Ascending aorta (tissue), 2 donors: ENCODE results near the gene MAP3K4. TPM values are rescaled to one million over a fixed set of nuclear protein-coding genes. Genes with fewer than 3 reads are reported as not detected.

Experiments
- DNase-seq, 2 donors: peaks; one replicate each; pipeline ENCODE4 v3.0.0-alpha.2; 2019; ENCODE audit warnings: low spot score in 2 of 2
- H3K27ac ChIP-seq, 2 donors: fragments of 200-600 bp; sonication (generic); one replicate each; pipeline ENCODE4 v1.5.1; 2016 to 2017; ENCODE audit warnings: mild to moderate bottlenecking in 1 of 2
- H3K27me3 ChIP-seq: fragments of 200-600 bp; sonication (generic); one replicate; pipeline ENCODE4 v1.5.1; 2017
- H3K36me3 ChIP-seq, 2 donors: fragments of 200-600 bp; sonication (generic); one replicate each; pipeline ENCODE4 v1.5.1; 2016
- H3K4me1 ChIP-seq, 2 donors: fragments of 200-600 bp; sonication (generic); one replicate each; pipeline ENCODE4 v1.5.1; 2016 to 2017; ENCODE audit warnings: mild to moderate bottlenecking in 1 of 2
- H3K4me3 ChIP-seq, 2 donors: fragments of 200-600 bp; sonication (generic); one replicate each; pipeline ENCODE4 v1.5.1; 2016 to 2017; ENCODE audit warnings: mild to moderate bottlenecking in 1 of 2
- H3K9me3 ChIP-seq, 2 donors: fragments of 200-600 bp; sonication (generic); one replicate each; pipeline ENCODE4 v1.5.1; 2016
- CTCF ChIP-seq, 3 experiments: fragments of 200-600 bp in 2 of 3; fragments of 450-650 bp in 1 of 3; sonication (generic) in 2 of 3; IDR thresholded peaks; one replicate each; pipeline ENCODE4 v1.5.1; 2016 to 2019; ENCODE audit warnings: antibody characterized with exemption in 3 of 3, mild to moderate bottlenecking in 1 of 3, moderate library complexity in 1 of 3
- intact Hi-C: fragments of 100-400 bp; cut with DNase I; formaldehyde crosslinking; loops from one replicate; pipeline ENCODE4 v1.15.1; 2023
- total RNA-seq: library from RNA; depleted of rRNA; stranded (reverse); fragments of >200 nt; gene quantifications from one replicate; pipeline ENCODE4 v1.1.0, GENCODE V29; 2016

The MAP3K4 gene
- total RNA-seq, 1 donor from 2014 or later, result 14.9 TPM

- Histone ChIP-seq H3K9me3 (no peaks in the 10 kb centered on the region), H3K27ac (no peak overlapping the region), H3K4me3 (no peak overlapping the region), H3K27me3 (no peaks in the 10 kb centered on the region), H3K36me3 (no peaks in the 10 kb centered on the region), H3K4me1 (no peaks in the 10 kb centered on the region)
- DNase-seq, result no peak
- no peak for TF ChIP-seq CTCF (IDR thresholded peaks at IDR 0.05)
- intact Hi-C loops, result no loop called here
Observed at GRCh38 chr6:161058741-161059140, 67.2 kb downstream of the MAP3K4 start.

GRCh38 chr6:161061576-161061975 lies 70.0 kb downstream of the MAP3K4 start:
- no peak for DNase-seq
- Histone ChIP-seq H3K27ac (no peak overlapping the region), H3K4me3 (no peak overlapping the region), H3K36me3 (no peaks in the 10 kb centered on the region), H3K4me1 (no peaks in the 10 kb centered on the region), H3K27me3 (no peaks in the 10 kb centered on the region), H3K9me3 (no peaks in the 10 kb centered on the region)
- TF ChIP-seq CTCF (IDR thresholded peaks at IDR 0.05), result no peak
- intact Hi-C loops, result no loop called here

GRCh38 chr6:161064915-161065314 lies 73.3 kb downstream of the MAP3K4 start:
- Histone ChIP-seq H3K4me1 (no peaks in the 10 kb centered on the region), H3K36me3 (no peaks in the 10 kb centered on the region), H3K4me3 (no peak overlapping the region), H3K9me3 (no peaks in the 10 kb centered on the region), H3K27me3 (no peaks in the 10 kb centered on the region), H3K27ac (no peak overlapping the region)
- no peak for TF ChIP-seq CTCF (IDR thresholded peaks at IDR 0.05)
- DNase-seq, result no peak
- intact Hi-C loops, result no loop called here

- Histone ChIP-seq H3K9me3 (no peaks in the 10 kb centered on the region), H3K4me1 (no peaks in the 10 kb centered on the region), H3K4me3 (no peak overlapping the region), H3K27me3 (no peaks in the 10 kb centered on the region), H3K36me3 (peaks cover 4 to 11% of the 10 kb centered on the region in 2 donors), H3K27ac (no peak overlapping the region)
- no peak for DNase-seq
- intact Hi-C loops, result no loop called here
- TF ChIP-seq CTCF (IDR thresholded peaks at IDR 0.05), result no peak
Observed at GRCh38 chr6:161066511-161066910, 74.9 kb downstream of the MAP3K4 start.

GRCh38 chr6:161067749-161068148 lies 76.2 kb downstream of the MAP3K4 start:
- intact Hi-C loops, result no loop called here
- no peak overlapping the region for H3K27ac ChIP-seq
- TF ChIP-seq CTCF (IDR thresholded peaks at IDR 0.05), result no peak
- DNase-seq, result no peak
- H3K4me3 ChIP-seq, result no peak overlapping the region
- H3K27me3 ChIP-seq, result no peaks in the 10 kb centered on the region
- no peaks in the 10 kb centered on the region for H3K9me3 ChIP-seq
- H3K36me3 ChIP-seq, result peaks cover 4 to 12% of the 10 kb centered on the region in 2 donors
- H3K4me1 ChIP-seq, result no peaks in the 10 kb centered on the region

GRCh38 chr6:161068321-161068741 lies 76.8 kb downstream of the MAP3K4 start:
- peaks cover 4 to 12% of the 10 kb centered on the region in 2 donors for H3K36me3 ChIP-seq
- no peaks in the 10 kb centered on the region for H3K4me1 ChIP-seq
- no peaks in the 10 kb centered on the region for H3K27me3 ChIP-seq
- TF ChIP-seq CTCF (IDR thresholded peaks at IDR 0.05), result no peak
- H3K4me3 ChIP-seq, result no peak overlapping the region
- H3K27ac ChIP-seq, result no peak overlapping the region
- intact Hi-C loops, result no loop called here
- H3K9me3 ChIP-seq, result no peaks in the 10 kb centered on the region
- DNase-seq, result no peak
